Heart right ventricle (tissue), 16 donors: Measurements from ENCODE around the gene DGKQ. TPM values are rescaled to one million over a fixed set of nuclear protein-coding genes. Genes with fewer than 3 reads are reported as not detected.

ENCODE experiments used
- ATAC-seq, 8 donors: fragments of 200-7000 bp; cut with Tn5 transposase; one replicate each; pipeline ENCODE4 v1.9.1; 2020; ENCODE audit warnings: mild to moderate bottlenecking in 8 of 8, moderate library complexity in 8 of 8, moderate number of reproducible peaks in 1 of 8
- DNase-seq, 2 donors: peaks; one replicate each; pipeline ENCODE4 v3.0.0-alpha.2; 2020
- H3K27ac ChIP-seq, 10 donors: fragments of 200-600 bp; sonication (generic) in 2 of 10; one replicate each; pipeline versions ENCODE4 v1.5.0 to v1.8.0; 2020 to 2022; ENCODE audit warnings: mild to moderate bottlenecking in 3 of 10
- H3K27me3 ChIP-seq, 7 donors: fragments of 200-600 bp; one replicate each; pipeline ENCODE4 v1.8.0; 2021 to 2022; ENCODE audit warnings: mild to moderate bottlenecking in 2 of 7
- H3K36me3 ChIP-seq, 9 donors: fragments of 200-600 bp; sonication (generic) in 1 of 9; one replicate each; pipeline versions ENCODE4 v1.5.0 to v1.8.0; 2020 to 2022; ENCODE audit warnings: mild to moderate bottlenecking in 2 of 9
- H3K4me1 ChIP-seq, 9 donors: fragments of 200-600 bp; sonication (generic) in 1 of 9; one replicate each; pipeline versions ENCODE4 v1.5.0 to v1.8.0; 2020 to 2022; ENCODE audit warnings: mild to moderate bottlenecking in 4 of 9
- H3K4me3 ChIP-seq, 10 donors: fragments of 200-600 bp; sonication (generic) in 2 of 10; one replicate each; pipeline versions ENCODE4 v1.5.0 to v1.8.0; 2020 to 2022; ENCODE audit warnings: mild to moderate bottlenecking in 7 of 10, moderate library complexity in 2 of 10
- H3K9me3 ChIP-seq, 11 donors: fragments of 200-600 bp in 10 of 11; sonication (generic) in 2 of 11; one replicate each; pipeline versions ENCODE4 v1.5.0 to v1.8.0; 2013 to 2022; ENCODE audit warnings: mild to moderate bottlenecking in 2 of 11, control low read depth in 1 of 11, moderate library complexity in 1 of 11
- CTCF ChIP-seq, 9 donors: fragments of 200-600 bp; sonication (generic) in 2 of 9; IDR thresholded peaks; one replicate each; pipeline versions ENCODE4 v1.5.0 to v1.8.0; 2021 to 2022; ENCODE audit warnings: antibody characterized with exemption in 9 of 9, mild to moderate bottlenecking in 5 of 9, moderate library complexity in 1 of 9
- WGBS, 2 donors: extraction: QIAGEN DNeasy Blood & Tissue Kit; methylation state at CpG; one replicate each; pipeline ENCODE4 v1.1.7; 2013; ENCODE audit warnings: inconsistent platforms in 1 of 2; 5-methylcytosine and 5-hydroxymethylcytosine counted together
- intact Hi-C, 10 donors: fragments of 100-400 bp; cut with DNase I; formaldehyde crosslinking; loops; one replicate each; pipeline versions ENCODE4 v1.11.1 to v1.14.2; 2022
- polyA plus RNA-seq, 2 donors: library from polyadenylated mRNA; stranded (reverse); fragments of 200-250 nt; gene quantifications; one replicate each; pipeline ENCODE4 v1.2.3, GENCODE V29; 2013
- total RNA-seq, 10 donors: library from RNA; stranded (reverse); fragmentation: NEBNext Ultra II Directional in 3 of 10; extraction: Animal tissue kit (Norgen Biotek cat#: 25700) in 3 of 10; gene quantifications; one replicate each; pipeline versions ENCODE4 v1.2.1 to v1.2.4, GENCODE V29; 2021 to 2023
- donor health status: Arrhythmogenic right ventricular cardiomyopathy.
- donor health status: ischemic (EF 13 %, LVEDD 7.1; RV severe dilation, severe dysfunction).
- donor health status: healthy with polysubstance abuse.
- donor health status: DM: no; HTN: yes; CAD: no.
- donor health status: DM: no; HTN: no; CAD: no.
- donor health status: ischemic (EF 25% LVEDD 6.9; RV normal size, moderate dysfunction).
- donor health status: ischemic (EF 25% LVEDD 5.7; RV mildly dilated, moderate dysfunction).
- donor health status: healthy.
- donor health status: DM: yes; HTN: yes; CAD: no.
- donor health status: Ischemic cardiomyopathy.
- donor health status: ischemic (EF 35%, LVEDD 5.7; RV mildly dilated, moderate dysfunction).
- donor health status: nonischemic (EF 11% LVEDD 7.7; RV severe dilation, severe dysfunction).
- donor health status: DM: yes; HTN: yes; CAD: no.
- donor health status: PGD.
- donor health status: ischemic (EF 29% LVEDD 5.4; RV normal size, mild dysfunction).
- donor health status: nonischemic (EF 23%, LVEDD 6.1; RV moderate dilation, normal function).

DGKQ gene
- total and polyA plus RNA-seq, 12 donors = 2.8 to 5.2 (median 3.8) TPM

- no peak overlapping the region for H3K4me3 ChIP-seq
- H3K4me1 ChIP-seq = peaks cover 0 to 13% (median 6%) of the 10 kb centered on the region in 9 donors
- H3K27ac ChIP-seq = no peak overlapping the region
- no peak for DNase-seq
- H3K27me3 ChIP-seq = no peaks in the 10 kb centered on the region
- no peak for TF ChIP-seq CTCF (IDR thresholded peaks at IDR 0.05)
- intact Hi-C loops = no loop called here
- ATAC-seq = peak in 1 of 8 donors; percentile 5
- peaks cover 0 to 64% (median 21%) of the 10 kb centered on the region in 9 donors for H3K36me3 ChIP-seq
- H3K9me3 ChIP-seq = no peaks in the 10 kb centered on the region
- 96% methylated on average over 23 of the region's 23 CpGs for WGBS, 2 donors
Observed at GRCh38 chr4:911221-911751, 62.1 kb downstream of the DGKQ start.

- 94 to 95% methylated on average over 26 of the region's 26 CpGs for WGBS, 2 donors
- Histone ChIP-seq H3K4me3 (no peak overlapping the region), H3K27me3 (no peaks in the 10 kb centered on the region), H3K4me1 (peaks cover 0 to 9% (median 3%) of the 10 kb centered on the region in 9 donors), H3K9me3 (no peaks in the 10 kb centered on the region), H3K36me3 (peaks cover 0 to 64% (median 21%) of the 10 kb centered on the region in 9 donors), H3K27ac (no peak overlapping the region)
- intact Hi-C loops = no loop called here
- no peak for TF ChIP-seq CTCF (IDR thresholded peaks at IDR 0.05)
- ATAC-seq (no peak), DNase-seq (no peak)
Observed at GRCh38 chr4:910366-911091, 62.8 kb downstream of the DGKQ start.

GRCh38 chr4:909821-910220 lies 63.5 kb downstream of the DGKQ start:
- WGBS, 2 donors = 95 to 97% methylated on average over 12 of the region's 12 CpGs
- H3K27me3 ChIP-seq = no peaks in the 10 kb centered on the region

GRCh38 chr4:909131-909571 lies 64.2 kb downstream of the DGKQ start:
- H3K9me3 ChIP-seq = no peaks in the 10 kb centered on the region
- H3K4me1 ChIP-seq = peaks cover 0 to 4% (median 0%) of the 10 kb centered on the region in 9 donors
- no peak overlapping the region for H3K27ac ChIP-seq
- H3K4me3 ChIP-seq = no peak overlapping the region
- WGBS, 2 donors = 95 to 97% methylated on average over 26 of the region's 26 CpGs
- intact Hi-C loops = no loop called here
- TF ChIP-seq CTCF (IDR thresholded peaks at IDR 0.05) = no peak
- peaks cover 0 to 70% (median 21%) of the 10 kb centered on the region in 9 donors for H3K36me3 ChIP-seq
- no peaks in the 10 kb centered on the region for H3K27me3 ChIP-seq
- no peak for DNase-seq
- ATAC-seq = no peak

More at GRCh38 chr4:909821-910220, 63.5 kb downstream of the DGKQ start:
- ATAC-seq (no peak), DNase-seq (no peak)
- H3K27ac ChIP-seq = no peak overlapping the region
- H3K9me3 ChIP-seq = no peaks in the 10 kb centered on the region
- TF ChIP-seq CTCF (IDR thresholded peaks at IDR 0.05) = no peak
- intact Hi-C loops = no loop called here
- H3K4me1 ChIP-seq = peaks cover 0 to 4% (median 0%) of the 10 kb centered on the region in 9 donors
- H3K4me3 ChIP-seq = no peak overlapping the region
- H3K36me3 ChIP-seq = peaks cover 0 to 66% (median 21%) of the 10 kb centered on the region in 9 donors

Other genes with a start within 250 kb of the DGKQ start
- 1 to 10 TPM; 1.5 to 4.8 (median 2.2) TPM for gene CPLX1, start 147.4 kb downstream of the DGKQ start, total RNA-seq
- gene CPLX1, start 147.4 kb downstream of the DGKQ start, polyA plus RNA-seq = 10 to 100 TPM in 1 of 2 donors, 1 to 10 TPM in 1; 2.1 to 10.8 TPM
- 10 to 100 TPM; 21.0 to 38.1 (median 26.9) TPM for gene GAK, start 41.3 kb downstream of the DGKQ start, total RNA-seq
- gene GAK, start 41.3 kb downstream of the DGKQ start, polyA plus RNA-seq = 100 to 1,000 TPM in 1 of 2 donors, 10 to 100 TPM in 1; 48.6 to 105 TPM
- 10 to 100 TPM; 15.6 to 27.9 (median 19.0) TPM for gene TMEM175, start 41.1 kb downstream of the DGKQ start, total RNA-seq
- gene TMEM175, start 41.1 kb downstream of the DGKQ start, polyA plus RNA-seq = 10 to 100 TPM; 16.3 to 49.6 TPM
- 10 to 100 TPM in 1 of 10 donors, 1 to 10 TPM in 9; 6.0 to 10.4 (median 8.7) TPM for gene IDUA, start 13.5 kb upstream of the DGKQ start, total RNA-seq
- gene IDUA, start 13.5 kb upstream of the DGKQ start, polyA plus RNA-seq = 10 to 100 TPM in 1 of 2 donors, 1 to 10 TPM in 1; 4.6 to 13.3 TPM
- under 1 TPM in 2 of 10 donors, not detected in 8; 0.28 to 0.38 TPM for gene SLC26A1, start 19.8 kb upstream of the DGKQ start, total RNA-seq
- gene SLC26A1, start 19.8 kb upstream of the DGKQ start, polyA plus RNA-seq = under 1 TPM; 0.06 to 0.66 TPM
- 10 to 100 TPM; 22.0 to 36.6 (median 28.1) TPM for gene FGFRL1, start 38.1 kb upstream of the DGKQ start, total RNA-seq
- gene FGFRL1, start 38.1 kb upstream of the DGKQ start, polyA plus RNA-seq = 10 to 100 TPM; 17.1 to 24.3 TPM
- gene RNF212, start 140.0 kb upstream of the DGKQ start, total RNA-seq = 1 to 10 TPM in 1 of 10 donors, under 1 TPM in 5, not detected in 4; 0.21 to 2.1 (median 0.31) TPM
- gene RNF212, start 140.0 kb upstream of the DGKQ start, polyA plus RNA-seq = under 1 TPM; 0.29 to 0.87 TPM
- gene SPON2, start 199.0 kb upstream of the DGKQ start, total RNA-seq = 10 to 100 TPM in 7 of 10 donors, 1 to 10 TPM in 3; 5.3 to 25.5 (median 11.6) TPM
- 10 to 100 TPM; 14.5 to 40.5 TPM for gene SPON2, start 199.0 kb upstream of the DGKQ start, polyA plus RNA-seq